GM19239 (cell line): ENCODE results near the gene CBFA2T2.
"Not testable (repeated sequence)": the region's sequence is repeated elsewhere in the genome, so short reads cannot be mapped to it uniquely, and the experiment has no call there.

Source experiments
- DNase-seq: peaks from one replicate; pipeline ENCODE4 v3.0.0; 2011; ENCODE audit warnings: low spot score; ENCODE audit not compliant: insufficient read length
- FAIRE-seq: peaks from 2 replicates; lab custom pipeline; 2011; peaks lifted over from hg19 to GRCh38; lab: Jason Lieb, UNC

Gene CBFA2T2

DNA sequence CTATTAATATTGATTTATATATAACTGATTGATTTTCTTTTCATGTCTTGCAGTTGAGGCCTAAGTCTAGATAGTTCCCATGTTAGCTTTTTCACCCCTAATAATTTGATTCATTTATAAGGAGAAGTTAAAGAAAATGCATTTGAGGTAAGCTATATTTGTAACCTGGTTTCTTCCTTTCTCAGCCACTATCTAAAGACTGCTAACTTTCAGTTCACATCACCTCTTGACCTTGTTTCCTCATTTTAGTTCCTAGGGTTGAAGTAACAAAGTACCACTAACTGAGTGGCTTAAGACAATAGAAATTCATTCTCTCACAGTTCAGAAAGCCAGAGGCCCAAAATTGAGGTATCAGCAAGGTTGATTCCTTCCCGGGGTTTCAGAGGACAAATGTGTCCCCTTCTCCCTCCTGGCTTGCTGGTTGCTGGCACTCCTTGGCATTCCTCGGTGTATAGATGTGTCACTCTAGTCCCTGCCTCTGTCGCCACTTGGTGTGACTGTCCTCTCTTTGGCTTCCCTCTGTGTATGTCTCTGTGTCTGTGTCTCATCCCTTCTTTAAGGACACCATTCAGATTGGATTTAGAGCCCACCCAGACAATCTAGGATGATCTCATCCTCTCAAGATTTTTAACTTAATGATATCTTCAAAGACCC, 116.3 kb downstream of the CBFA2T2 start:
- FAIRE-seq (peak; percentile 93), DNase-seq (no peak)

DNA sequence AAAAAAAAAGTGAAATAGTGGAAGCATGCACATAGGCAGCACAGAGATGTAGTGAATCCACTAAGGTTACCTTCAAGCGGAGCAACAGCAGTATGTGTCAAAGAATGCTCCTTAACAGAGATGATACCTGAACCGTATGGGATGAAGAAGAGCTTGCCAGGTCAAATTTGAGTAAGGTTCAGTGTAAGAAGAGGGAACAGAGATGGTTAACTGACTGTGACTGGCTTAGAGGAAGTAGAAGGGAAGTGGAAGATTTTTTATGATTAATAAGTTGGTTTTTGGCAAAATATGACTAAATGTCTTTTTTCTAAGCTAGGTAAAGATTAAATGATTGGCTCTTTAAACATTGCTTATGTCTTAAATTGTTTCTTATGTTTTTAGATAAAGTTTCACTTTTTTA, 119.6 kb downstream of the CBFA2T2 start:
- FAIRE-seq, result peak; percentile 68

DNA sequence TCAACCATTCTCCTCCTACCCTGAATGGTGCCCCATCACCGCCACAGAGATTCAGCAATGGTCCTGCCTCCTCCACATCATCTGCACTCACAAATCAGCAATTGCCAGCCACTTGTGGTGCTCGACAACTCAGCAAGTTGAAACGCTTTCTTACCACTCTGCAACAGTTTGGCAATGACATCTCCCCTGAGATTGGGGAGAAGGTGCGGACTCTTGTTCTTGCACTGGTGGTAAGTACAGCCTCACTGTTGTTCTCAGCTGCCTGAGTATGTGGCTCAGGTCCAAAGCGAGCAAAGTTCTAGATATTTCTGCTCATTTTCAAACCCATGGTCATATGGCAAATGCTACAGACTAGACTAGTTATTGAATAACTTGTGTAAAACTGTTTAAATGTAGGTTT, 121.2 kb downstream of the CBFA2T2 start:
- FAIRE-seq, result no peak
- no peak for DNase-seq

More for the DNA sequence above, 119.6 kb downstream of the CBFA2T2 start:
- no peak for DNase-seq

DNA sequence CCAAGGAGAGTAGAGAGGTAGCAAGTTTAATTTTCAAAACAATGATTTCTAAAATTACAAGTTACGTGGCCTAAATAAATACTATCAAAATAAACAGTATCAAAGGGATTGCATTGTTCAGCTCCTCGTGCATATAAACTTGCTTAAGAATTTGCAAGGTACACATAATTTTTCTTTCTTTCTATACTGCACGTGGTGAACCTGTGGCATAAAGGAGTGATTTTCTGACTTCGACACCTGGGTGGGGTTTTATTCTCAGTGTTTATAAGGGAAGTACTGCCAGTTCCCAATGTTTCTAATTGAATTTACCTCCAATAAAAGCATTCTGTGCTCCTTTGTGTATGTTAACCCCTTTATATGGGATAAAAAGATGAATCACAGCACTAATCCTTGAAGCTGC, 122.1 kb downstream of the CBFA2T2 start:
- FAIRE-seq, result no peak
- DNase-seq, result no peak

DNA sequence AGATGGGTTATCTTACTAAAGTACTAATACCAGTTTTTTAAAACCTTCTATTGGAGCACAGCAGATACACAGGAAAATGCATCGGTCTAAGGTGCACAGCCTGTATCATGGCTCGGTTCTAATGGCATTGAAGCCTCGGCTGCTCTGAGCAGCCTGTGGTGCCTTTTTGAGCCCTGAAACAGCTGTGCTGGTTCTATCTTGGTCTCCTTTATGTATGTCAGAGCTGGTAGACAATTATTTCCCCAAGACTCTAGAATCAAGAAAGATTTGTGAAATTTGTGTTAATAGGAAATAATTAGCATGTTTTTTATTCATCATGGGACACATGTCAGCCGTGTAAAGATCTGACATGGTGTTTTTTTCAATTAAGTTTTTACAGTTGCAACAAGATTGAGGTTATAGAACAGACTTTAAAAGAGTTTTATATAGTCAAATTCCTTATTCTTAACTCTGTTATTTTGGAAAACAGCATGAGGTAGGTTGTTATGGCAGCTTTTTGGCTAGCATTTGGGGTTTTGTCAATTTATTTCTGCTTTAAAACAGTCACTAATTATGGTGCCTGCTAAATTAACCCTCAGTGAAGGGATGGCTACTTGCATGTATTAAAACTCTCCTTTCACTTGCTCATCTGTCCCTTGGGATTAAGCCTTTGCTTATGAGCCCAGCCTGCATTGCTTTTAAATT, 132.0 kb downstream of the CBFA2T2 start:
- FAIRE-seq (no peak), DNase-seq (no peak)

DNA sequence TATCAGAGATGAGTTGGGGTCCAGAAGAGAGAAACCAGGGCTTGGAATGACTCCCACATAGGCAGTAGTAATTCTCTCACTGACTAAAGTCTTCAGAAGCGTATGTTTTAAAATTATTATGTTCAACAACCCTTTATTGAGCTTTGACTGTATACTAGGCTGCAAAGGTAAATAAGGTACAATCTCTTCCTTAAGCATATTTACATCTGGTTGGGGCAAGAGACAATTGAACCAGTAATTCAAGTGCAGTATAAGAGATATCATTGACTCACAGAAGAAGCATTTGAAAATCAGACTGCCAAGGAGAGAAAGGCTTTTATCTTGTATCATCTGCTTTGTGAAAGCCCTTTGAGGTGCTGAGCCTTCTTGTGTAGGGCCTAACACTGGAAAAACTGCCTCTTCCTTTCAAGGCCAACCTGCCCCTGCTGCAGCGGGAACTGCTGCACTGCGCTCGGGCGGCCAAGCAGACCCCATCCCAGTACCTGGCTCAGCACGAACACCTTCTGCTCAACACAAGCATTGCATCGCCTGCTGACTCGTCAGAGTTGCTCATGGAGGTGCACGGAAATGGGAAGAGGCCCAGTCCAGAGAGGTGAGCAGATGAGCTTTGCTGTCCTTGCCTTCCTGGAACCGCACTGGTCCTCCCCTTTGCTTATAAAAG, 132.9 kb downstream of the CBFA2T2 start:
- no peak for DNase-seq

DNA sequence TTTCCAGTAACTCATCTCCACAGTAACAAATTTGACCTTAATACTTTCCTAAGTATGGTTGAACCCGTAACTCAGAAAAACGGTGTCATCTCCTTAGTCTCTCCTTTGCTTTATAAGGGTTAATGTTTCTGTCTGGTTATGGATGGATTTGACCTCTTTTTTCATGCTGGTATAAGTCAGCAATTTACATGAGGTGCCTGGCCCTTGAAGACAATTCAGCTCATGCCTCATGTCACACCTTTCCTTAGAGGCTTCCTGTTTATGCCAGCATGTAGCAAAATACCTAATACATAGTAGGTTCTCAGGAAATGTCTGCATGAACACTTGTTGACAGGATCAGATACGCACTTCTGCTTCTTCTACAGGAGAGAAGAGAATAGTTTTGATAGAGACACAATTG, 134.5 kb downstream of the CBFA2T2 start:
- DNase-seq (no peak), FAIRE-seq (no peak)

More for the DNA sequence above, 132.9 kb downstream of the CBFA2T2 start:
- FAIRE-seq, result no peak

DNA sequence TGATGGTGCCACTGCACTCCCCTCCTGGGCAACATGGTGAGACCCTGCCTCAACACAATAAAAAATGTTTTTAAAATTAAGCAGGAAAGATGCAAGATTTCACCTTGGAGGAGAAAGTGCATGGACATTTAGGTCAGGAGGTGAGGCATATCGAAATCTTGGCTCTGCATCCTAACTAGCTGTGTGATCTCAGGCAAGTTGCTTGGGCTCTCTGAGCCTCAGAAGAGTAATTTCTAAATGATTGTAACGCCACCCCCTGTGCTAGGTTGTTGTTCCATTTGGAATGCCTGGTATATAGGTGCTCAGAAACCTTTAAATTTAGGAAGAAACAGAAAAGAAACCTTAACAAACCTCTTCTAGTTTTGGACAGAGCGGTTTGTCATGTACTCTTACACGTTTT, 136.3 kb downstream of the CBFA2T2 start:
- FAIRE-seq (no peak), DNase-seq (no peak)

DNA sequence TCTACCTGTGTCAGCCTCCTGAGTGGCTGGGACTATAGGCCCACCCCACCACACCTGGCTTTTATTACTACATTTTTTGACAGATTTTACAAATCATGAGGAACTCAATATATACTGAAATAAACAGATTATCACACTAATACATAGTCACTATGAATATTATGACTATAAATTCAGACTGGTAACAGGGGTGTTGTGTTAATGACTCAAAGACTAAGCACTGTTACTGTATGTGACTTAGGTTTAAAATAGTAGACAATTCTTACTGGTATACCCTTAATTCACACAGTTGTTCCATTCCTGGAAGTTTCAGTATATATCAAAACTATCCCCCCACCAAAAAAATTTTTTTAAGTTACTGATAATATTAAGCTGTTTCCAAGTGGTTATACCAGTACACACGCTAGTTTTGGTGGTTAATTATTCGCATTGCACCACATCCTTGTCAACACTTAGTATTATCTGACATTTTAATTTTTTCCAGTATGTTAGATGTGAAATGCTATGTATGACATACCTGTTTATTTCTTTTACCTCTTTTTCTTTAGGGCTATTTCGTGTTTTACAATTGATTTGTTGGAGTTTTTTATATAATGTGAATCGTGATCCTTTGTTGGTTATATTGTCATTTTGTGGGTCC, 137.8 kb downstream of the CBFA2T2 start:
- DNase-seq (no peak), FAIRE-seq (no peak)

DNA sequence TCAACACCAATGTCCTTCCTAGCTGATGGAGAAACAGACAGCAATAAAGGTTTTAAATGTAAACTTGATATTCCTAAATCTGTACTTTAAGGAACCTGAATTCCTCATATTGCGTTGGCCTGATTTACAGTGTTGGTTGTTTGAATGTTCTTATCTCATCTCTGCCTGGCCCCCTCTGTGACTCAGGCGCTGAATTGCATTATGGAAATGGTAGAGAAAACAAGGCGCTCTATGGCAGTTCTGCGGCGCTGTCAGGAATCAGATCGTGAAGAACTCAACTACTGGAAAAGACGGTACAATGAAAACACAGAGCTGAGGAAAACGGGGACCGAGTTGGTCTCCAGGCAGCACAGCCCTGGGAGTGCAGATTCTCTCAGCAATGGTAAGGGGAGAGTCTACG, 139.6 kb downstream of the CBFA2T2 start:
- FAIRE-seq (no peak), DNase-seq (no peak)

DNA sequence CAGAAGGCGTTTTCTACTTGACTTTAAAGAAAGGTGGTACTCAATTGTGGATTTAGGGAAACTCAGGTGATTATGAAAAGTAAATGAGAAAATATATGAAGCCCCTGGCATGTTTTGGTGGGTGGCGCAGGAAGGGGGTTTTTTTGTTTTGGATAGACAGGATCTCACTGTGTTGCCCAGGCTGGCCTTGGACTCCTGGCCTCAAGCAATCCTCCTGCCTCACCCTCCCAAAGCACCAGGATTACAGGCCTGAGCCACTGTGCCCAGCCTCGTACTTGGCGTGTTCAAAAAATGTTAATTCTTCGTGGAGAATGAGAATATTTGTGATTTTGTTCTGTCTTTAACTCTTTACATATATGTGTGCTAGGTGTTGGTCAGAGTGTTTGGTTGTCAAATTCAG, 140.1 kb downstream of the CBFA2T2 start:
- FAIRE-seq (no peak), DNase-seq (no peak)

DNA sequence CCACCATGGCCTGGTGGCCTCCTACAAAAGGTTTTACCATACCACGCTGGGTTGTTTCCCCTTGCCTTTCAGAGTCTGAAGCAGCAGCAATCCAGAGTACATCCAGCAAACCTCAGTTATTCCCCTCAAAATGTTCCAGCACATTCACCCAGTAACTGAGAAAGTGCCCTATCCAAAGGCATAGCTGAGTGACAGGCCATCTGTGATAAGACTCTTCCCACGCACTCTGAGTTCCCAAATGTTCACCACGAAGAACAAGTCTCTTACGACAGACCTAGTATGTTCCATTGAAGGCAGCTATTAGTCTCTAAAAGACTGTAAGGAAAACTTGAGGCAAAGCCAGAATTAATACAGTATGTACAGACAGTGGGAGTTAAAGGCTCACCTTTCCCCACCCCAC, 140.6 kb downstream of the CBFA2T2 start:
- DNase-seq (no peak), FAIRE-seq (no peak)

DNA sequence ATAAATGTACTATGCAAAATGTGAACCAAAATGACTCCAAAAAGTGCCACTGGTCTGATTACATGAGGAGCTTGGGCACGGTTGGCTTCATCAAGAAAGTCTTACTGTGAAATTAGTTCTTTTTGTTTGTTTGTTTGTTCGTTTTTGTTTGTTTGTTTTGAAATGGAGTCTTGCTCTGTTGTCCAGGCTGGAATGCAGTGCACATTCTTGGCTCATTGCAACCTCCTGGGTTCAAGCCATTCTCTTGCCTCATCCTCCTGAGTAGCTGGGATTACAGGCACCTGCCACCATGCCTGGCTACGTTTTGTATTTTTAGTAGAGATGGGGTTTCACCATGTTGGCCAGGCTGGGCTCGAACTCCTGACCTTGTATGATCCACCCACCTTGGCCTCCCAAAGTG, 142.0 kb downstream of the CBFA2T2 start:
- FAIRE-seq, DNase-seq: not testable (repeated sequence)

DNA sequence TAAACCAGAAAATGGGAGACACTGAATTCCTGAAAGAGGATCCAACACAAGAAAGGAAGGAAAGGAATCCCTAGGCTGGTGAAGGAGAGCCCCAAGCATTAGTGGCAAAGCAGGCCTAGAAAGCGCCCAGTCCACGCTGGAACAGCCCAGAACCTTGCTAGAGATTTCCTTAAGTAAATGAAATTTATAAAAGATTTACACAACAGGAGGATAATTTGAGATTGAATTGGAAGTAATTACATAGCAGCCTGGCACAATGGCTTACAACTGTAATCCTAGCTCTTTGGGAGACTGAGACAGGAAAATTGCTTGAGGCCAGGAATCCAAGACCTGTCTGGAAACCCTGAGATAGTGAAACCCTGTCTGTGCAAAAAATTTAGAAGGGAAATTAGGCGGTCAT, 145.4 kb downstream of the CBFA2T2 start:
- DNase-seq (no peak), FAIRE-seq (no peak)

DNA sequence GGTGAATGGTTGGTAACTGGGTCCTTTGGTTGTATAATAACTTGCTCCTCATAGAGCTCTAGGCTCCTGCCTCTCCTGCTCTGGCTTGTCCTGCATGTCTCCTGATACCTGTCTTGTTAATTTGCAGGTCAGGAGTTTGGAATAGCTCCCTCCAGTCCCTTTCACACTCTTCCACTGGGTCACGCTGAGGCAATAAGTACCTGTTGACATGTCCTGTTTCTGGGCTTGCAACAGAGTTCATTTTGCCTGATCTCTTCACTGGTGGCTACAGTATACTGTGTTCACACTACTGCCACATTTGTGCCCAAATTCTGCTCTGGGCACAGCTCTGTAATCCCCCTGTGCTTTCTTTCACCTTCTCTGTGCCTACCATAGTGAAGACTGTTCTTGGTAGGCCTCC, 146.9 kb downstream of the CBFA2T2 start:
- no peak for DNase-seq
- FAIRE-seq, result no peak

DNA sequence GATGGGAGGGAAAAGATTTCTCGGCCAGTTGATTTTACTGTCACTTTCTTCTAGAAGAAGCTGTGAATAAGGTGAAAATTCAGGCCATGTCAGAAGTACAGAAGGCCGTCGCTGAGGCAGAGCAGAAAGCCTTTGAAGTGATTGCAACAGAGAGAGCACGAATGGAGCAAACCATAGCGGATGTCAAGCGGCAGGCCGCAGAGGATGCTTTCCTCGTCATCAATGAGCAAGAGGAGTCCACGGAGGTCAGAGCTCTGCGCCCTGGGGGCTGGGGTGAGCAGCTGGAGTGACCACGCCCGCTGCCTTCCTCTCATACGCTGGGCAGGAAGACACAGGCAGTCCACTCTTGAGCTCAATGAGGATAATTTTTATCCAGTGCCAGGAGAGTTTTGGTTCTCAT, 150.4 kb downstream of the CBFA2T2 start:
- no peak for DNase-seq
- FAIRE-seq, result no peak

DNA sequence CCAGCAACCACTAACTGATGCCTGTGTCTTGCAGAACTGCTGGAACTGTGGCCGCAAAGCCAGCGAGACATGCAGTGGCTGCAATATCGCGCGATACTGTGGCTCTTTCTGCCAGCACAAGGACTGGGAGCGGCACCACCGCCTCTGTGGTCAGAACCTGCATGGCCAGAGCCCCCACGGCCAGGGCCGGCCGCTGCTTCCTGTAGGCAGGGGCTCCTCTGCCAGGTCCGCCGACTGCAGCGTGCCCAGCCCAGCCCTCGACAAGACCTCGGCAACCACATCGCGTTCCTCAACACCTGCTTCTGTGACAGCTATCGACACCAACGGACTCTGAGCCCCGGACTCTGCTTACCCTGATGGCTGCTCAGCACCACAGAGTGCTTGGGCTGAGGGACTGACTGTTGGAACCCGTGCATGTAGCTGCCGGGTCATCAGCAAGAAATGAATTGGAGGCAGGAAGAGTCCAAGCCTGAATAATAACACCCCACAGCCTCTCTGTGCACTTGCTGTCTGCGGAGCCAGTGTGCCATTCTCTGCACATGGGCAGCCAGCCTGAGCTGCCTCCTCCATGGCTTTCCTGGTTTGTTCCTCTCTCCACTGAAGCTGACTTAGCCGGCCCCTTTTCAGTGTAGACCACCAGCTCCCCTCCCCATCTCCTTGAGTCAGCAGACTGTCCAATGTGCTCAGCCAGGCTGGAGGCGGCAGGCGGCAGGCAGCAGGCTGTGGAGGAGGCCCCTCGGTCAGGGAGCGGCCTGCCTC, 154.6 kb downstream of the CBFA2T2 start:
- FAIRE-seq (no peak), DNase-seq (no peak)

DNA sequence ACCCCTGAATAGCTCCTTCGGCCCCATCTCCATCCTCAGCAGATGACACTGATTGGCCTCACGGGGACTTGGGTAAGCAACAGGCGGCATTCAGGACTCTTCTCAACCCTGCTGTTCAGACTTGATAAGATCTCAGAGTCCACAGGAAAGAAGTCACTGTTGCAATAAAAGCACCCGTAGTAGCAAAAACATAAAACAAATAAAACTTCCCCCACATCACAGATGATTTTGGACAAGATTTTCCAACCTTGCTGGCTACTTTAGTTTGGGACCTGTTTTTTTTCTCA, 155.1 kb downstream of the CBFA2T2 start:
- DNase-seq (no peak), FAIRE-seq (no peak)

DNA sequence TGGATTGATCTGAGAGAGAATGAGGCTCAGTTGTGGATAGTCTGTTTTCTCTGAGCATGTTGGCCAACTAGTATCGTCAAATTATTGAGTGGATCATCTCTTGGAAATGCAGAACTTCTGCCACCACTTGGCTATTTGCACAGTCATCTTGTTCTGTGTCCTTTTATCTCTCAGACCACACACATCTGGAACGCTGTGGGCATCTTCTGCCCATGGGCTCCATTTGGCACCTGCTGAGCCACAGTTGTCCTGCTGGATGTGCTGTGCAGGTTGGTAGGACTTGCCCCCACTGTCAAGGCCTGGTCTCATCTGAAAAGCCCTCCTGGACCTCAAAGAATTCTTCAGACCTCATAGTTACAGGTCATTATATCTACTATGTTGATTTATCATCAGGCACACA, 155.5 kb downstream of the CBFA2T2 start:
- DNase-seq, result no peak
- FAIRE-seq, result no peak

DNA sequence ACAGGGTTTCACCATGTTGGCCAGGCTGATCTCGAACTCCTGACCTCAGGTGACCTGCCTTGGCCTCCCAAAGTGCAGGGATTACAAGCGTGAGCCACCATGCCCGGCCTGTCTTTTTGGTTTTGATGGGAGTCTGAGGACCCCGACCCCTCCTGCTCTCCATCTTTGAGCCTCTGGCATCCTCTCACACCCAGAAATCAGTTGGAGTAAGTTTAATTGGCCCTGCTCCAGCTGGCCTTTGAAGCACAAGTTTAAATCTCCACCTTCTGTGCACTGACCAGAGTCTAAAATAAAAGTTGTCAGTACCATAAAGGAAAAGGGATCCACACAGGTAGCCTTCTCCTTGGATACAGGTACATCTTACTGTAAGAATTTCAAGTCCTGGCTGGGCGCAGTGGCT, 156.3 kb downstream of the CBFA2T2 start:
- FAIRE-seq (no peak), DNase-seq (no peak)
